GM21717 (cell line): ENCODE results near the gene CHD6.

Experiments used
- ATAC-seq: cut with Tn5 transposase; IDR thresholded peaks from one replicate; pipeline ENCODE4 v1.9.1; 2021; ENCODE audit warnings: mild to moderate bottlenecking, moderate library complexity; ENCODE audit not compliant: unreplicated experiment

CHD6 gene

DNA sequence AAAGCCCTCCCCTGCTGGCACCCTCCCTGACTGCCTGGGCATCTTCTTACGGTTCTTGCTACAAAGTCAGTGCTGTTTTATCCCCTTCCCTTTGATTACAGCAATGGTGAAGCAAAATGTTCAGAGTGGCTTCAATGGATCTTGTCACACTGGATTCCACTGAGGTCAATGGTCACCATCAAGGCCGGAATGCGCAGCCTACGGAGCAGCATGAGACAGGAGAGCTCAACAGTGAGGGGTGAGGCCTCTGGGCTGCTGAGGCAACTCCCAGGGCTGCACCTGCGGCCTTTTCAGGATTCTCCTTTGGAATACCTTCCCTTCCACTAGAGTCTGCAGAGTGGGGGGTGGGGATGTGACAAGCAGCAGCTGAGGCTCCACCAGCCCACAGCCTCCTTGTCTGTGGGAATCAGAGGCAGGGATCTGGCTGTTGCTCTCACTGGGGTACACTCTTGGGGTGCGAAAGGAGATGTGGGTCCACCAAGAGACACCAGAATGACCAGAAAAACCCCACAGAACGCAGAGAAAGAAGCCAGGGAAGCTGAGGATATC, 211.2 kb downstream of the CHD6 start:
- ATAC-seq: no peak

DNA sequence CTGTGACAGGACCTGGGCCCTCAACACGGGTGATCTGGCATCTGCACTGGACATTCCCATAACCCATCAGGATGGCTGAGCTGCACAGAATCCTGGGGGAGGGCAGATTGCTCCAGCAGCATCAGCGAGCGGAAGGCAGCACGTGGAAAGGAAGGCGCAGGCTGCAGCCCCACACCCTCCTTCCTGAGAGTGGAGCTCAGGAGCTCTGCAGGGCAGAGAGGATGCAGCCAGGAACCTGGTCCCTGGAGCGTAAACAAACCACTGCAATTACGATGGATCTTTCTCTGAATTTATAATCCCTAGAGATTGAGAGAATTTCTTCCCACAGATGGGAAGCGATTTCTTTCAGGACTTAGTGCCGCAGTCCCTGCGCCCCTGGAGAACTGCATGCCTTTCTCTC, 211.8 kb downstream of the CHD6 start:
- no peak for ATAC-seq

DNA sequence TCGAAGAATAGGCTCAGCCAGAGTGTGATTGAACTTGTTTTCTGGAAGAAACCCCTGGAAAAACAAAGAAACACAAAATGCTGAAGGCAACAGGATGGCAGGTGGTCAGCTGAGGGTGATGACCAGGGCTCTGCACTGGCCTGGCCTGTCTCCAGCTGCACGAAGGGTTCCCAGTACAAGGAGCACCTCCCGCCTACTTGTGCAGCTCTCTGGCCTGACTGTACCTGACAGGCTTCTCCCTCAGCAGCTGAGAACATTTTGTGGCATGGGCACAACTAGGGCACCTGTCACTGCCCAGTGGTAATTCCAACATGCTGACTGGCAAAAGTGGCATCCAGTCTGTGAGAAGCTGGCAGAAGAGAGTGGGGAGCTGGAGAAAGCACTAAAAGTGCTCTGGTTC, 212.7 kb downstream of the CHD6 start:
- no peak for ATAC-seq

DNA sequence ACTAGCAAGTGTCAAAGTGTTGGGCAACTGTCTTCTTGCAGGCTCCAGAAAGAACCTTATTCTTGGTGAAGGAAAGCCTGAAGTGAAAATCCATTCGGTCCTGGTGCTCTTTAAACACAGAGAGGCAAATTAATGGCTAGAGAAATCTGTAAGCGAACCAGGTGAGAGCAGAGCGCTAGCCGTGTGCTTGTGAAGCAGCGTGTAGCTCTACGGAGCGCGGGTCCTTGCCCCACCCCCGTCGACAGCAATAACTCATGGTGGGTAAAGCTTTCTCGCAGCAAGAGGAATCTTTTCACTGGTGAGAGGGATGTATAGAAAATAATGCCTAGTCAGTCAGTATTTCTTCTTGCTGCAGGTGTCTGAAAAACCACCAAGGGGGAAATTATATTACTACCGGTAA, 214.6 kb downstream of the CHD6 start:
- ATAC-seq: no peak

DNA sequence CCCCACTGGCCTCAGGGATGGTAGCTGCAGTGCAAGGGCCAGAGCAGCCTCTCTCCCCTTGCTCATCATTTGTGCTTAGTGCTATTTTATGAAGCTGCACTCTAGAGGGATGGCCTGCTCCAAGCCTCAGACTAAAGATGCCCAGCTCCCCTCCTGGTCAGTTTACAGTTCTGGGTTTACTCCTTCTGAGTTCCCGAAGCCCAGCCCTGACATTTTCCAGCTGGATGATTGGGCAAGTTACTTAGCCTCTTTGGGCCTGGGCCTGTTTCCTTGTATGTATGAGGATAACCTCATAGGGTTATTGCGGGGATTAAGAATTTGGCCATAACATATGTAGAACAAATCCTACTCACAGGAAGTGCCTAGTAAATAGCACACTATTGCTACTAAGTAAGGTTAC, 219.8 kb downstream of the CHD6 start:
- ATAC-seq: no peak

DNA sequence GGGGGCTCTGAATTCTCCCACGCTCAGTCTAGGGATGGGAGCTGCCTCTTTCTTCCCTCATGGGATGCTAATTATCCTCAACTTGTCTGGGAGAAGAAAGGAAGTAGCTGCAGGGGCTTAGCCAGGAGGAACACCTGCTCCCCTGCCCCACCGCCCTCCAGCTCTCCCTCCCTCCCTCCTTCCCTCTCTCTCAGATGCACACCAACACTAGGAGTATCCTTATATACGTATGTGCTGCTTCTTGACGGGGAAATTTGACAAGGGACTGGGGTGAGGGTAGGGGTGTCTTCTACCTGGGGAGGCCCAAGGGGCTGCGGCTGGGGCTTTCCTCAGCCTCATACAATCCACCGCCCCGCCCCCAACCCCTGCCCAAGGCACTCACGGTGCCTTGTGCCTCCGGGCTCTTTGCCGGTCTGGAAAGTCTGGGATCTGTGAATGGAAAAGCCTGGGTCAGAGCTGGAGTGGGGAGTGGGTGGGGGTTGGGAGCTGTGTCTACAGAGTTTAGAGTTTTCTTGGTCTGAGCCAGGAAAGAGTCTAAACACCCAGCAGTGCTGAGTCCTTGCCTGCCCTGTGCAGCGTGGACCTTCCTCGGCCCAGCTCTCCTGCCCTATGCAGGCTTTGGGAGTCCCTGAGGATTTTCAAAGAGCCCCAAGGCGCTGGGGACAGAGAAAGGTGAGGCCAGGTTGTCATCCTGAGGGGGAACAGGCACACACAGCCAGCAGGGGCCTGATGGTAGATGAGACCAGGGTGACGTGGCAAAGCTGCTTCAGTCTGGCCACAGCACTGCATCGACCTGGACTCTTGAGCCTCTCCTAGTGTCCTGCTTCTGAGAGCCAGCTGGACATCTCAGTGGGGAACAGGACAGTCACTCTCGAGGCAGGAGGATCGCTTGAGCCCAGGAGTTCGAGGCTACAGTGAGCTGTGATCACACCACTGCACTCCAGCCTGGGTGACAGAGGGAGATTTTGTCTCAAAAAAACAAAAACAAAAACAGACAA, 222.2 kb downstream of the CHD6 start:
- no peak for ATAC-seq

DNA sequence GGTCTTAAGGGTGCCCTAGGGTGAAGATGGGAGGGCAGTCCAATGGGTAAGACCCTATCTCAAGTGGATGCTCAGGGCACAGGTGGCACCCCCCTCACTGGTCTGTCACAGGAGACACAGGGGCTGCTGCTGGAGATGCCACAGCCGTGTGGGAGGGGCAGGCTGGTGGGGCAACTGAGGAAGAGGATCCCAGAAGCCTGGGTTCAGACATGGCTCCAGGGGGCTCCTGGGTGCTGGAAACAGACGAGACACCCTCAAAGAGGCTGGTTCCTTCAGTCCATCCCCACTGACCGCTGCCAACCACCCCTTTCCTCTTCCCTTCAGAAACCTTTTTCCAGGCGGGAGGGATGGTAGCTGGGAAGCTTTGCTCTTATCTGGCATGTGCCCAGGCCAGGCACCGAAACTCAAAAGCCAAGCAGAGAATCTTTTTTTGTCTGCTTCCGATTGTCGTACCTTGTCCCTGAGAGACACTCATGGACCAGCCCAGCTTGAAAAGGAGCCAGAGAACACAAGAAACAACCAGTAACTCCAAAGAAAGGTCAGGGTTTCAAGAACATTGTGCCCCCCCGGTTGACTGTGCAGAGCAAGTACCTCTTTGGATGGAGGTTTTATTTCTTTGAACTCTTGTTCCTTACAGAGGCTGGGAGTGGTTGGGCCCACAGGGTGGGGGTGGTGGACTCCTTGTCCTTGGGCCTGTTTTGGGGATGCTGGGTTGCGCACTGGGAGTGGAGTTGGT, 223.1 kb downstream of the CHD6 start:
- no peak for ATAC-seq

DNA sequence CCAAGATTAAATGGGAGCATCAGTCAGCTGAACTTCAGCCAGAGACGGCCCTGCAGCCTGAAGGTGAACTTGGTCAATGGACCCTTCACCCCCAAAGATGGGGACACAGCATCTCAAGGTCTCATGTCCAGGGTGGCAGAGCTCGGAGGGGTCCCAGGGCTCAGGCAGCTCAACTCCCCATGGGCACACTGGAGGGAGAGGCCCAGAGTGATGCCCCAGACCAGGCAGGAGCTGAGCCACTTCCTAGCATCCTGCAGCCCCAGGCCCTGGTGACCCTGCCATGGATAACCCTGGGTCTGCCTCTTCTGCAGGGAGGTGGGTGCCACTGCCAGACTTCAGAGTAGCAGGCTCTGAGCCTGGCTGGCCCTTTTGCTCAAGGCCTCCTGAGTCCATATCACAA, 224.1 kb downstream of the CHD6 start:
- ATAC-seq: no peak

DNA sequence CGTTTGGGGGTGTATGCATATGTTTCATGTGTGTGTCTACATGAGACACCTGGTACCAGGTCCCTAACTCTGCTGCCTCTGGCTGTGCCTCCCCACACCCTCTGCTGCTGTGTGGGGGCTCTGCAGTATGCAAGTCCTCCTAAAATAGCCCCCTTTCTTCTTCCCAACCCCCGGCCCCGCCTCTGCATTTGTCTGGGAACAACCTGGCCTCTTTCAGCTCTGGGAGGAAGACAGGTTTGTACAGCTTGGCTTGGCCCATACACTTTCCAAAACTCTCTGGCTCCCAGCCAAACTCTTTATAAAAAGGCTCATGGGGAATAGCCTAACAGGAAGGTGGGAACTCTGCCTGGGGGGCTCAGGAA, 224.5 kb downstream of the CHD6 start:
- no peak for ATAC-seq

DNA sequence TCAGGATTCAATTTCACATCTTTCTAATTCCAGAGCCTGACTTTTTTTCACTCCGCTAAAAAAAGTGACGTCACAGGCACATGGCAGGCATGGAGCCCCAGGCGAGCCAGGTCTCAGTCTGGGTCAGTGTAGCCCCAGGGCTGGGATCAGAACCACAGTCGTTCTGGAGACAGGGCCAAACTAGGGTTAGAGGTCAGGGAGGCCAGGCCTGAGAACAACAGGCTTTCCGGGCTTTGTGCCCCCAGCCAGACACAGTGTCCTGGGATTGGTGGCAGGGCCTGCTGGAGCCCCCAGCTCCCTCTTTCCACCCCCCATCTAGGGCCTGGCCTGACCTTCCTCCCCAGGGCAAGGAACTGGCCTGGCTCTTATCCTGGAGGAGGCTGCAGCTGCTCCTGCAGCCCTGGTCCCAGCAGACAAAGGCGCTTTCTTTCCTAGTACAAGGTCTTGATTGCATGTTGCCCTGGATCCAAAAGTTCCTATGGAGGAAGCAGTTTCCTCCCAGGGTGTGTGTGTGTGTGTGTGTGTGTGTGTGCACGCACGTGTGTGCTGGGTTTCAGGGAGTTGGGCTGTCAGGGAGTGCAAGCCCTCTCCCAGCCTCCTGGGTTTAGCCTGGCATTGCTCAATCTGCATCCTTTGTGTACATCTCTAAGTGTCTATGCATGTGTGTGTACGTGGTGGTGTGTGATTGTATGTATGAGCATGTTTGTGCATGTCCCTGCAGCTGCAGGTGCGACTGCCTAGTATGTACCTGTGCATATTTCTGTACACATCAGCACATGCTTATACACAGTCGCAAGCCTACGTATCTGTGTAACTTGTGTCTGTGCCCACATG, 225.1 kb downstream of the CHD6 start:
- no peak for ATAC-seq

DNA sequence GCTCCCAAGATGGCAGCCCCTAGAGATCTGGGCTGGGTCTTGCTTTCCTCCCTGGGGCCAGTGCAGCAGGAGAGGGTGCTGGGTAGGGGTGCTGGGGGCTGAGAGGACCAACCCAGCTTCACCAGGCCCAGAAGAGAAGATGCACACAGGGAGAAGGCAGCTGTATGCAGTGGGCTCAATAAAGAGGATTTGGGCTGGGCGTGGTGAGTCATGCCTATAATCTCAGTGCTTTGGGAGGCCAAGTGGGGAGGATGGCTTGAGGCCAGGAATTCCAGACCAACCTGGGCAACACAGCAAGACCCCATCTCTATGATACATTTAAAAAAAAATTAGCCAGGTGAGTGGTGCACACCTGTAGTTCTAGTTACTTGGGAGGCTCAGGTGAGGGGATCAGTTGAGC, 225.9 kb downstream of the CHD6 start:
- ATAC-seq: no peak

DNA sequence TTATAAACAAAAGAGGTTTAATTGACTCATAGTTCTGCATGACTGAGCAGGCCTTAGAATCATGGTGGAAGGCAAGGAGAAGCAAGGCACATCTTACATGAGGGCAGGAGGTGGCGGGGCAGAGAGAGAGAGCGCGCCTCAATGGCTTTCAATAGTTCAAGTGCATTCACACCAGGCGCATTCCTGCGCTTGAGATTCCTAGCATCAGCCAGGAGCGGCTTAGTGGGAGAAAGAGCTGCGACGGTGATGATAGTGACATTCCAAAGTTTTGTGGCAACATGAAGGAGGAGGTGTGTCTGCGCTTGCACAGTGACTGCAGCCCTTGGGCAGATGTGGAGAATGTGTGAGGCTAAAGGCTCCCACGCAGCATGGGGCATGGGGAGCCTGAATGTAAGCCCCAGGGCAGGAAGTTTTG, 226.6 kb downstream of the CHD6 start:
- ATAC-seq: no peak

DNA sequence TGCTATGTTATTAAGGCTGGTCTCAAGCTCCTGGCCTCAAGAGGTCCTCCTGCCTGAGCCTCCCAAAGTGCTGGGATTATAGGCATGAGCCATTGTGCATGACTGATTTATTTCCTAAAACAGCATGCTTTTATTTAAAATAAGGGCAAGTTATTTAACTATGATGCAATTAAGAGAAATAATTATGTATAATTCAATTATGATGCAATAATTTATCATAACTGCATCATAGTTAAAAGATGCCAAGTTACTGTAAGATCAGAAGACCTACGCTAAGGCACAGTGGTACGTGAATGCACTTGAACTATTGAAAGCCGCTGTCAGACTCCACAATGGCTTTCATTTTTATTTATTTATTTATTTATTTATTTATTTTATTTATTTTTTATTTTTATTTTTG, 227.3 kb downstream of the CHD6 start:
- ATAC-seq: no peak

DNA sequence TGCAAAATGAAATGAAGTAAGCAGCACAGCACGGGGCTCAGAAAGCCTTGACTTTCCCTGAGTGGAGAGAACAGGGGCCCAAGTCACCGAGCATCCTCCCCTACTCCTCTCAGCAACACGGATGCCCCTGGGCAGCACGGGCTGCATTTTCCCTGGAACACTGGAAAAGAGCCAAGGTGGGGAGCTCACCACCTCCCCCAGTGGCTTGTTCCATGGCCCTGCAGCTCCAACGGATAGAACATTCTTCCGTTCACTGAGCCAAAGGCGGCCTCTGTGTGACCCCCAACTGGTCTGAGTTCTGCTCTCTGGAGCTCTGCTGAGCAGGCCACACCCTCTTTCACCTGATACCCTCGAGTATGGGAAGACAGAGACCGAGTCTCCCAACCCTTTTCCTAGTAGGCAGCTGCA, 230.7 kb downstream of the CHD6 start:
- ATAC-seq: no peak

DNA sequence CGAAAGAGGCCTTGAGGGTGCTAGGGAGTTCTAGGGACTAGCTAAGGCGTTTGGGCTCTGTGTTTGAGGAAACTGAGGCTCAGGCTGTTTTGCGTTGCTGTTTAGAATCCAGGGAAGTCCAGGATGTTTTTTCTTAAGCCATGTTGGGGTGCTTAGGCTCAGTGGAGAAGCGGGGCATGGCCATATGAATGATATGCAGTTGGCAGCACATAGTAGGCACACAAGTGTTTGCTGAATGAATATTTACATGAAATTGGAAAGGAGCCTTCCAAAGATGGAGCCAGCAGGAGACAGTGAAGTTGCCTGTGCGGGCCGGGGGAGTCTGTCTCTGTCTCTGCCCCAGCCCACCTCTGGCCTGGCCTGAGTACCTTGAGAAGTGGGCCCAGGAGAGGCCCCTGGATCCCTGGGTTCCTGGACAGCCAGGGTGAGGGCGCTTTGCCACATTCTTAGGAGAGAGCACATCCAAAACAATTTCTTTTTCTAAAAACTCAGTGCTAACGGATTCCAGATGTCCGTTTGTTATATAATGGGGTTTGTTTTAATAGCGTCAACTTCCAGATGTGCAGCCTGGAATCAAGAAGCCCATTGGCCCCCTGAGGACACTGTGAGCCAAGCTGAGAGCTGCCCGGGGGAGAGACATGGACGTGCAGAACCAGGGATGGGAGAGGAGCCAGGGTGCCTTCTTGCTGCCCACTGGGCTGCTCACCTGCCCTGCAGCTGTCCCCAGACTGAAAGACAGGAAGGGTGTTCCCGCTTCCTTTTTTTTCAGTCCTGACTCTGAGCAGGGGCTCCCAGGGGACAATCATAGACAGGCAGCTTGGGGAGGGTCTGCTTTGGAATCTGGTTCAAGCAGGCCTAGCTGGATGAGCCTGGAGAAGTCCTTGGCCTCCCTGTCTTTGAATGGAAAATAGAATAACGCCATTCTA, 231.4 kb downstream of the CHD6 start:
- ATAC-seq: no peak

DNA sequence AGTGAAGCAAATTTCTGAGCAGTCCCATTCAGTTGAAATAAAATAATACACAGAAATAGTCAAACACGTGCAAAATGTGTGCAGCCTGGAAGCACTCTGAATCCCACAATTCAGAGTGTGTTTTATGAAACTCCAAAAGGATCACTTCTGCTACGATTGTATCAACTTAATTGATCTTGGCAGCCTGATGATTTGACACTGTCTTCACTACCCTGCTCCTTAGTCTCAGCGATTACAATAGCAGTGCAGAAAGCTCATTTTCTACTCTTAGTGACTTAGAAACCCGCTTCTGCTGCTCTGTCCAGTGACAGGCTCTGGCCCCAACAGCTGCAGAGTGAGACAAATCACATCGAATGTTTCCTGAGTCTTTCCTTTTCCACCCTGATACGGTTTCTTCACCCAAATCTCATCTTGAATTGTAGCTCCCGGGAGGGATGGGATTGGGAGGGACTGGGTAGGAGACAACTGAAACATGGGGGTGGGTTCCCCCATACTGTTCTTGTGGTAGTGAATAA, 235.3 kb downstream of the CHD6 start:
- ATAC-seq: no peak

DNA sequence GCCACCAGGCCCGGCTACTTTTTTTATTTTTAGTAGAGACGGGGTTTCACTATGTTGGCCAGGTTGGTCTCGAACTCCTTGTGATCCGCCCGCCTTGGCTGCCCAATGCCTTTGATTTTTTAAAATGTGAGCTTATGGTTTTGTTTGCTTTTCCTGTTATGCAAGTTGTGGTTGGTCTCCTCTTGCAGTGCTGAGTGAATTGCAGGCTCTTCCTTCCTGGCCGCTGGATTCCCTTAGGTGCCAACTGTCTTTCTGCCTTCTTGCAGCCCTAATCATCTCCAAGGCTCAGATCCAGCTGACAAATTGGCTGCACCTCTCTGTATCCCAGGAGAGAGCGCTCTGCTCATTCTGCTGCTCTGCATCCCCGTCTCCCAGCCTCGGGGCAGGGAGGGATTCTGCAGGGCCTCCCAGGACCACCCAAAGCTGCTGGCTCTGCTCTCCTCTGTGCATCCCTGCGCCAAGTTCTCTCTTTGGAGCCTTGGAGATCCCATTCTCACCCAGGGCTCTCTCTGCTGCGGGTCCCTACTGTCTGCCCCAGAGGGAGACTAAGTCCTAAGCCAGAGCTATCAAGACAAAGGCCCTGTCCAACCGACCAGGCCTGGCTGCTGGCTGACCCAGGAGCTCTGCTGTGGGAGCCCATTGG, 237.5 kb downstream of the CHD6 start:
- no peak for ATAC-seq

DNA sequence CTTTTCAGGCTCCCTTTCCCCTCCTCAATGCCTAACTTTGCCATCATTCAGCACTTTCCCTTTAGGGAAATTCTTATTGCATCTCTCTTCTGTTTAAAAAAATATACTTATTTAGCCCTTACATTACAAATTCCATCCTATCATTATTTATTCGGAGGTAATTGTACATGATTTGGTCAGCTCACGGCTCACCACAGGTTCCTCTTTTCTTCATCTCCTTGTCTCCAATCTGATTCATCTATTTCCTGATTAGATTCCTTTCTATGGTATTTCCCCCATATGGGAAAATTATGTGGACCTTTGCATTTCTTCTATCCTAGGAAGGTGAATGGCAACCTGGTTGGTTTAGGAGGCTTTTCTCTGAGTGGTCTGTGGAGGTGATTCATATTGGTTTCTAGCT, 238.6 kb downstream of the CHD6 start:
- ATAC-seq: no peak

DNA sequence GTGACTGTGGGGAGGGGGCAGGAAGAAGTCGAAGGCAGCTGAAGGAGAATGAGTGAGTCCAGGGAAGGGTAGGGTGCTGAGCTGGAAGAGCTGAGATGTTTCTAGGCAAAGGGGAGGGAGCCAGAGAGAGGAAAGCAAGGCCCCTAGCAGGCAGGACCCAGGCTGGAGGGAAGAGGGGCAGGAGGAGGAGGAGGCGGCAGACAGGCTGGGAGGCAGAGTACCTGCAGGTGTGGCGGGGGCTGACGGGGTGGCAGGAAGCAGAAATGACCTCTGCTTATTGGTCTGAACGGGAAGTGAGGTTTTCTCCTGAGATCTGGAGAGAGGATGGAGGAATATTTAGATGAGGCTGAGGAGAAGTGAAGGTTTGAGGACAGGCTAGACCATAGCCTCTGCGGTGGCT, 240.9 kb downstream of the CHD6 start:
- ATAC-seq: no peak
